CD8-positive, alpha-beta memory T cell (primary cell): Measurements from ENCODE around the gene MFNG. TPM values are rescaled to one million over a fixed set of nuclear protein-coding genes. Genes with fewer than 3 reads are reported as not detected.
A peak's percentile ranks its signal among the peaks of the same experiment; 100 is the strongest.

ENCODE experiments used
- CTCF ChIA-PET: fragments of 350-600 bp; sonication (Branson Sonifier 250); formaldehyde crosslinking; loops from one replicate; lab custom pipeline; 2021; ENCODE audit warnings: antibody characterized with exemption; lab: Charles Lee
- POLR2A ChIA-PET: fragments of 350-600 bp; sonication (Branson Sonifier 250); formaldehyde crosslinking; loops from one replicate; lab custom pipeline; 2021; ENCODE audit warnings: antibody characterized with exemption; lab: Charles Lee
- DNase-seq, 5 donors: peaks; one replicate each; pipeline versions ENCODE4 v3.0.0 to v3.0.0-alpha.2; 2020 to 2022; ENCODE audit warnings: mixed read lengths in 1 of 5
- H3K27ac ChIP-seq: one replicate; pipeline ENCODE4 v1.7.0; 2013; ENCODE audit warnings: low read depth, mild to moderate bottlenecking, low read length, moderate library complexity
- H3K27me3 ChIP-seq: 2 replicates; pipeline ENCODE4 v1.7.0; 2013; ENCODE audit warnings: low read length, mild to moderate bottlenecking; ENCODE audit not compliant: insufficient read depth, poor library complexity, severe bottlenecking
- H3K36me3 ChIP-seq: 2 replicates; pipeline ENCODE4 v1.7.0; 2013; ENCODE audit warnings: mild to moderate bottlenecking, low read length, moderate library complexity; ENCODE audit not compliant: insufficient read depth
- H3K4me1 ChIP-seq: 2 replicates; pipeline ENCODE4 v1.7.0; 2013; ENCODE audit warnings: mild to moderate bottlenecking, low read length, moderate library complexity; ENCODE audit not compliant: insufficient read depth
- H3K4me3 ChIP-seq: 2 replicates; pipeline ENCODE4 v1.7.0; 2013; ENCODE audit warnings: mild to moderate bottlenecking, low read length
- H3K9me3 ChIP-seq: 2 replicates; pipeline ENCODE4 v1.7.0; 2013; ENCODE audit warnings: mild to moderate bottlenecking, low read length
- H3K27ac Mint-ChIP-seq, 8 donors: one replicate each; pipeline ENCODE4 v1.8.0; 2020 to 2021; ENCODE audit warnings: mixed read lengths in 8 of 8, mild to moderate bottlenecking in 6 of 8, inconsistent platforms in 3 of 8, moderate library complexity in 3 of 8
- H3K27me3 Mint-ChIP-seq, 2 donors: one replicate each; pipeline ENCODE4 v1.8.0; 2020 to 2021; ENCODE audit warnings: mixed read lengths in 2 of 2, mild to moderate bottlenecking in 1 of 2, moderate library complexity in 1 of 2
- H3K36me3 Mint-ChIP-seq, 3 donors: one replicate each; pipeline ENCODE4 v1.8.0; 2020 to 2021; ENCODE audit warnings: mixed read lengths in 3 of 3, inconsistent platforms in 1 of 3, mild to moderate bottlenecking in 1 of 3
- H3K4me1 Mint-ChIP-seq, 3 donors: one replicate each; pipeline ENCODE4 v1.8.0; 2020 to 2021; ENCODE audit warnings: mixed read lengths in 3 of 3, inconsistent platforms in 1 of 3, mild to moderate bottlenecking in 1 of 3
- H3K4me3 Mint-ChIP-seq, 7 donors: one replicate each; pipeline ENCODE4 v1.8.0; 2020 to 2021; ENCODE audit warnings: mixed read lengths in 7 of 7, mild to moderate bottlenecking in 6 of 7, moderate library complexity in 4 of 7, inconsistent platforms in 2 of 7
- H3K9me3 Mint-ChIP-seq, 5 donors: one replicate each; pipeline ENCODE4 v1.8.0; 2020 to 2022; ENCODE audit warnings: mixed read lengths in 5 of 5, mild to moderate bottlenecking in 3 of 5, moderate library complexity in 2 of 5, inconsistent platforms in 1 of 5
- polyA plus RNA-seq: library from polyadenylated mRNA; unstranded; fragments of 300-500 nt; fragmentation: Illumina TruSeq; gene quantifications from one replicate; pipeline ENCODE4 v1.2.3, GENCODE V29; 2021
- total RNA-seq, 2 experiments: library from RNA; stranded (reverse); gene quantifications; one replicate each; pipeline ENCODE4 v1.2.3, GENCODE V29; 2021

The MFNG gene
- total and polyA plus RNA-seq, 3 experiments from 2014 or later: 162 to 323 (median 171) TPM

DNA sequence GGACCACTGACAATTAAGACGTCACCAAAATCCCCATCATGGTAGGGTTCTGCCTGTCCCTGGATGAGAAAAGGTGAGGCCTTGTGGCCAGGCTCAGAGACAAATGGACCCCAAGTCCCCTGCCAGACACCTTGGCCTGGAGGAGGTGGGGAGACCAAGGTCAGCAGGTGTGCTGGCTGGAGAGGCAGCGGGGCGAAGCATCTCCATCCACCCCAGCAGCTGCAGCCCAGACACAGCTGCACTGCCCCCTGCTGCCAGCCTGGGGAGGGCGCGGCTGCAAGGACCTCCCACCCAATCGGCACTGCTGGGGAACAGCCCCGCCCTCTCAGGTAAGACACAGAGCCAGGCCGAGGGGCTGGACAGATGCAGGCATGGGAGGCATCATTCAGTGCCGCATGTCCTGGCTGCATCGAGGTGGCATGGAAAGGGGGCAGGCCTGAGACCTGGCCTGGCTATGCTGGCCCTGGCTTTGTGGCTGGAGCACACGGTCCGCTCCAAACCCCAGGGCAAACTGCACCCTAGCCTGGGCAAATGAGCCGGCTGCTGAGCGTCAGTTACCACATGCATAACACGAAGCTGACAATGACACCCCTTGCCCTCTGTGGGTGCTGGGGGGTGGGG is 12.2 kb upstream of the MFNG start:
- ChIA-PET POLR2A (interaction anchor here (0.6 kb wide), 1 partner anchor 14 kb away, joined by 4 read pairs; no protein-coding TSS in a partner anchor), CTCF (interaction anchor here (0.6 to 9.8 kb wide), 13 partner anchors 8 to 231 kb away, joined by 3 to 71 read pairs (median 4); partner anchors contain the start of gene MFNG)
- peaks cover 20% of the 10 kb centered on the region for H3K4me1 ChIP-seq
- Mint-ChIP-seq H3K27ac (no peak overlapping the region), H3K27me3 (peaks cover 1 to 23% of the 10 kb centered on the region in 2 donors), H3K4me1 (peaks cover 13 to 31% (median 16%) of the 10 kb centered on the region in 3 donors), H3K36me3 (no peaks in the 10 kb centered on the region), H3K4me3 (no peak overlapping the region), H3K9me3 (no peaks in the 10 kb centered on the region)
- H3K9me3 ChIP-seq: no peaks in the 10 kb centered on the region
- no peaks in the 10 kb centered on the region for H3K36me3 ChIP-seq
- DNase-seq: peak; percentile 43 to 77 (median 63)
- no peak overlapping the region for H3K4me3 ChIP-seq
- H3K27ac ChIP-seq: no peak overlapping the region
- H3K27me3 ChIP-seq: no peaks in the 10 kb centered on the region

- no peaks in the 10 kb centered on the region for H3K9me3 ChIP-seq
- Mint-ChIP-seq H3K27me3 (peaks cover 1 to 23% of the 10 kb centered on the region in 2 donors), H3K4me1 (peaks cover 16 to 34% (median 22%) of the 10 kb centered on the region in 3 donors), H3K27ac (no peak overlapping the region), H3K4me3 (no peak overlapping the region), H3K36me3 (no peaks in the 10 kb centered on the region), H3K9me3 (no peaks in the 10 kb centered on the region)
- ChIA-PET POLR2A (no interaction called here), CTCF (interaction anchor here (0.8 to 9.8 kb wide), 8 partner anchors 8 to 191 kb away, joined by 3 to 71 read pairs (median 8); partner anchors contain the start of gene MFNG)
- H3K36me3 ChIP-seq: no peaks in the 10 kb centered on the region
- no peaks in the 10 kb centered on the region for H3K27me3 ChIP-seq
- peaks cover 18% of the 10 kb centered on the region for H3K4me1 ChIP-seq
- no peak for DNase-seq
- H3K27ac ChIP-seq: no peak overlapping the region
- H3K4me3 ChIP-seq: no peak overlapping the region
Observed at GRCh38 chr22:37497062-37497599, 10.9 kb upstream of the MFNG start.

DNA sequence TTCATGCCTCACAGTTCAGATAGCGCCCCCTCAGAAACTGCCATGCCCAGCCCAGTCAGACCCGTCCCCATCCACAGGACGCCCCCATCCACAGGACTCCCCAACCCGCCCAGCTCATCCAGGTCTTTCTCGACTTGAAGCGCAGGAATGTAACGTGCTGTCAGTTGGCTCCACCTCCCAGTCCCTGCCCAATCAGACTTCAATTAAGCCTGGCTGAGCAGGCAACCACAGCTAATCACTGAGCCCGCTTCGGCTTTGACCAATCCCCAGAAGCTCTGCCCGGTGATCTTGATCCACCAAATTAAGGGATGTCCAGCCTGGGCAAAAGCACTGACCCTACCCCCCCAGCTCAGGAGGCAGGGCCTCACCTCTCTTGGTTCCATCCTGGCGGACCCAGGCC is 10.5 kb upstream of the MFNG start:
- ChIA-PET POLR2A (no interaction called here), CTCF (interaction anchor here (0.8 to 9.8 kb wide), 4 partner anchors 10 to 191 kb away, joined by 3 to 71 read pairs (median 12); partner anchors contain the start of gene MFNG)

GRCh38 chr22:37493979-37494378 is 7.8 kb upstream of the MFNG start:
- Mint-ChIP-seq H3K27me3 (peaks cover 0 to 11% of the 10 kb centered on the region in 2 donors), H3K27ac (no peak overlapping the region), H3K4me1 (peaks cover 10 to 38% (median 21%) of the 10 kb centered on the region in 3 donors), H3K9me3 (no peaks in the 10 kb centered on the region), H3K36me3 (no peaks in the 10 kb centered on the region), H3K4me3 (no peak overlapping the region)
- no peak for DNase-seq
- CTCF ChIA-PET: interaction anchor here (9.8 kb wide), 1 partner anchor 21 kb away, joined by 71 read pairs; no protein-coding TSS in a partner anchor
- Histone ChIP-seq H3K4me1 (peaks cover 14% of the 10 kb centered on the region), H3K27ac (no peak overlapping the region), H3K36me3 (no peaks in the 10 kb centered on the region), H3K9me3 (no peaks in the 10 kb centered on the region), H3K27me3 (no peaks in the 10 kb centered on the region), H3K4me3 (no peak overlapping the region)
- POLR2A ChIA-PET: no interaction called here

More for the DNA sequence above, 10.5 kb upstream of the MFNG start:
- Mint-ChIP-seq H3K4me3 (no peak overlapping the region), H3K4me1 (peaks cover 14 to 31% (median 17%) of the 10 kb centered on the region in 3 donors), H3K9me3 (no peaks in the 10 kb centered on the region), H3K36me3 (no peaks in the 10 kb centered on the region), H3K27me3 (peaks cover 1 to 18% of the 10 kb centered on the region in 2 donors), H3K27ac (no peak overlapping the region)
- H3K27ac ChIP-seq: no peak overlapping the region
- no peak for DNase-seq
- no peaks in the 10 kb centered on the region for H3K9me3 ChIP-seq
- no peak overlapping the region for H3K4me3 ChIP-seq
- H3K27me3 ChIP-seq: no peaks in the 10 kb centered on the region
- H3K4me1 ChIP-seq: peaks cover 14% of the 10 kb centered on the region
- no peaks in the 10 kb centered on the region for H3K36me3 ChIP-seq

GRCh38 chr22:37492428-37493344 is 6.5 kb upstream of the MFNG start:
- no peaks in the 10 kb centered on the region for H3K9me3 Mint-ChIP-seq
- POLR2A ChIA-PET: no interaction called here
- H3K27me3 ChIP-seq: no peaks in the 10 kb centered on the region
- peak overlapping the region in 1 of 7 donors; percentile 23 for H3K4me3 Mint-ChIP-seq
- peaks cover 20% of the 10 kb centered on the region for H3K4me1 ChIP-seq
- H3K4me3 ChIP-seq: no peak overlapping the region
- CTCF ChIA-PET: interaction anchor here (1.2 to 9.8 kb wide), 2 partner anchors 20 to 74 kb away, joined by 4 to 71 read pairs; no protein-coding TSS in a partner anchor
- H3K36me3 ChIP-seq: no peaks in the 10 kb centered on the region
- H3K9me3 ChIP-seq: no peaks in the 10 kb centered on the region
- H3K36me3 Mint-ChIP-seq: no peaks in the 10 kb centered on the region
- H3K27ac Mint-ChIP-seq: peak overlapping the region in 1 of 8 donors; percentile 43
- DNase-seq: peak; percentile 21 to 66 (median 26)
- H3K4me1 Mint-ChIP-seq: peaks cover 10 to 38% (median 26%) of the 10 kb centered on the region in 3 donors
- no peak overlapping the region for H3K27ac ChIP-seq
- peaks cover 0 to 11% of the 10 kb centered on the region in 2 donors for H3K27me3 Mint-ChIP-seq

DNA sequence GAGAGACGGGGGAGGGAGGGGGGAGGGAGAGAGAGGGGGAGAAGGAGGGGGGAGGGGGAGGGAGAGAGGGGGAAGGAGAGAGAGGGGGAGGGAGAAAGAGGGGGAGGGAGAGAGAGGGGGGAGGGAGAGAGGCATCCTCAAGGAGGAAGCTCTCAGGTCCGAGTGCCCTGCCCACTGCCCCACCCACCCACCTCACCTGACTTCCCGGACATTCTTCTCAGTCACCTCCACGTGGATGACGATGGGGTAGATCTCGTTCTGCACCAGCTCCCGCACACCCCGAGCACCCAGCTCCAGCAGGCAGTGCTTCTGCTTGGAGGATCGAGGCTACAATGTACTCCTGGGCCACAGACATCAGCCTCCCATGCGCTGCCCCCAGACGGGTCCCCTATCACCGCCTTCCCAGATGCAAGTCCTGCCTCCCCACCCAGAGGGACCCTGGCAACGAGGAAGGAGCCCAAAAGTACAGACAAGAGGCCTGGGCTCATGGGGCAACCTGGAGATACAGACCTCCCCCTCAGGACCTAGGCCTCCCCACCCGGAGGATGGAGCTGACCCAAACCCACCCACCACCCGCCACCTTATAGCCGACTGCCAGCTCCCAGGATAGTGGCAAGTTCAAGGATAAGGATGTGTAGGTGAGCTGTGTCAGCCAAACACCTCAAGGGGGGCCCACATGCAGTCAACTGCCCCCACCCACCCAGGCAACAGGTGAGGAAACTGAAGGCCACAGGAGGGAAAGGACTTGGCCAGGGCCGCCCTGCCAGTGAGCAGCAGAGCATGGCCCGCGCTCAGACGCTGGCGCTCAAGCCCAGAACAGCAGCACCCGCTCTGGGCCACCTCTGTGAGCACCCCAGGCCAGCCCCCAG is 5.6 kb upstream of the MFNG start:
- CTCF ChIA-PET: interaction anchor here (1.6 to 9.8 kb wide), 2 partner anchors 19 to 224 kb away, joined by 3 to 71 read pairs; no protein-coding TSS in a partner anchor
- H3K27me3 ChIP-seq: no peaks in the 10 kb centered on the region
- Mint-ChIP-seq H3K36me3 (no peaks in the 10 kb centered on the region), H3K27me3 (peaks cover 0 to 7% of the 10 kb centered on the region in 2 donors), H3K4me3 (no peak overlapping the region), H3K9me3 (no peaks in the 10 kb centered on the region), H3K27ac (no peak overlapping the region), H3K4me1 (peaks cover 19 to 47% (median 34%) of the 10 kb centered on the region in 3 donors)
- H3K27ac ChIP-seq: no peak overlapping the region
- no peak overlapping the region for H3K4me3 ChIP-seq
- H3K4me1 ChIP-seq: peaks cover 29% of the 10 kb centered on the region
- POLR2A ChIA-PET: interaction anchor here (0.6 kb wide), 1 partner anchor 229 kb away, joined by 6 read pairs; no protein-coding TSS in a partner anchor
- no peaks in the 10 kb centered on the region for H3K36me3 ChIP-seq
- H3K9me3 ChIP-seq: no peaks in the 10 kb centered on the region
- no peak for DNase-seq

DNA sequence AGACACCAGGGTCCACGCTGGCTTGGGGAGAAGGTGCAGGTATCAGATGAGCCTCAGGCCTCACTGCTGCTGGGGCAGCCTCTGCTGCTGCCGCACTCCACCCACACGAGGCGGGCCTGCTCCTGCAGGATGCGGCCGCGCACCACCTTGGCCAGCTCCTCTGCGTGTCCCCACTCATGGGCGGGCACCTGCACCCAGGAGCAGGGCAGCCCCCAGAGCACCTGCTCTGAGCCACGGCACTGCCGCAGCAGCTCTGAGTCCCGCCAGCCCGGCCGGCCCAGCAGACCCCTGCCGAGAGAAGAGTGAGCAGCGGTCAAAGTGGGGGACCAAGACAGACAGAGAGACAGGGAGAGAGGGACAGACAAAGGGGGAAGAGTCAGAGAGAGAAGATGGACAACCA is 4.9 kb upstream of the MFNG start:
- Mint-ChIP-seq H3K27ac (peak overlapping the region in 2 of 8 donors; percentile 47 to 54), H3K9me3 (no peaks in the 10 kb centered on the region), H3K4me1 (peaks cover 25 to 52% (median 40%) of the 10 kb centered on the region in 3 donors), H3K27me3 (peaks cover 0 to 7% of the 10 kb centered on the region in 2 donors), H3K4me3 (no peak overlapping the region), H3K36me3 (peaks cover 0 to 3% (median 0%) of the 10 kb centered on the region in 3 donors)
- Histone ChIP-seq H3K27me3 (no peaks in the 10 kb centered on the region), H3K4me1 (peaks cover 34% of the 10 kb centered on the region), H3K27ac (no peak overlapping the region), H3K9me3 (no peaks in the 10 kb centered on the region), H3K36me3 (no peaks in the 10 kb centered on the region), H3K4me3 (no peak overlapping the region)
- POLR2A ChIA-PET: interaction anchor here (0.6 kb wide), 1 partner anchor 228 kb away, joined by 6 read pairs; no protein-coding TSS in a partner anchor
- no peak for DNase-seq
- CTCF ChIA-PET: interaction anchor here (0.8 to 9.8 kb wide), 4 partner anchors 18 to 224 kb away, joined by 3 to 71 read pairs (median 8); no protein-coding TSS in a partner anchor
